ENCODE results near the gene ID1.
"Not testable (repeated sequence)": the region's sequence is repeated elsewhere in the genome, so short reads cannot be mapped to it uniquely, and the experiment has no call there.

The ID1 gene

GRCh38 chr20:31573555-31574321 lies 31.4 kb upstream of the ID1 start:
- no peak for DNase-seq

DNA sequence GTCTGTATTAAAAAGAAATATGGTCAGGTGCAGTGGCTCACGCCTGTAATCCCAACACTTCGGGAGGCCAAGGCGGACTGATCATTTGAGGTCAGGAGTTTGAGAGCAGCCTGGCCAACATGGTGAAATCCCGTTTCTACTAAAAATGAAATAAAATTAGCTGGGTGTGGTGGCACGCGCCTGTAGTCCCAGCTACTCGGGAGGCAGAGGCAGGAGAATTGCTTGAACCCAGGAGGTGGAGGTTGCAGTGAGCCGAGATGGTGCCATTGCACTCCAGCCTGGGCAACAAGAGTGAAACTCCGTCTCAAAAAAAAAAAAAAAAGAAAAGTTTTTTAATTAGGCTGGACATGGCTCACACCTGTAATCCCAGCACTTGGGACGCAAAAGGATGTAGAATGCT lies 30.1 kb upstream of the ID1 start:
- not testable (repeated sequence) for DNase-seq

- no peak for DNase-seq
Observed at GRCh38 chr20:31576751-31577150, 28.3 kb upstream of the ID1 start.

- no peak for DNase-seq
Observed at GRCh38 chr20:31577194-31577593, 27.9 kb upstream of the ID1 start.

GRCh38 chr20:31578448-31579138 lies 26.5 kb upstream of the ID1 start:
- no peak for DNase-seq

- DNase-seq: no peak
Observed at GRCh38 chr20:31579245-31579644, 25.8 kb upstream of the ID1 start.

DNA sequence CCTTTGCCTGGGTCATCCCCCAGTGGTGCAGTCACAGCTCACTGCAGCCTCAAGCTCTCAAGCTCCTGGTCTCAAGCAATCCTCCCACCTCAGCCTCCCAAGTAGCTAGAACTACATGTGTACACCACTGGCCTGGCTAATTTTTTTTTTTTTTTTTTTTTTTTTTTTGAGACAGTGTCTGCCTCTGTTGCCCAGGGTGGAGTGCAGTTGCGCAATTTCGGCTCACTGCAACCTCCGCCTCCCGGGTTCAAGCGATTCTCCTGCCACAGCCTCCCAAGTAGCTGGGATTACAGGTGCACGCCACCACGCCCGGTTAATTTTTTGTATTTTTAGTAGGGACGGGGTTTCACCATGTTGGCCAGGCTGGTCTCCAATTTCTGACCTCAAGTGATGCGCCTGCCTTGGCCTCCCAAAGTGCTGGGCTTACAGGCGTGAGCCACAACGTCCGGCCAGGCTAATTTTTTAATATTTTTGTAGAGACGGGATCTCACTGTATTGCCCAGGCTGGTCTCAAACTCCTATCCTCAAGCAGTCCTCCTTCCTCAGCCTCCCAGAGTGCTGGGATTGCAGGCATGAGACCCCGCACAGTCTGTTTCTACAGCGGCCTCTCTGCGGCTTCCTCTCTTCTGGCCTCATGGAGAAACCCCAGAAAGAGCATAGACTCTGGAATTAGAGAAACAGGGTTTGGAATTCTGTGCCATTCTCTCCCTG lies 25.0 kb upstream of the ID1 start:
- not testable (repeated sequence) for DNase-seq

DNA sequence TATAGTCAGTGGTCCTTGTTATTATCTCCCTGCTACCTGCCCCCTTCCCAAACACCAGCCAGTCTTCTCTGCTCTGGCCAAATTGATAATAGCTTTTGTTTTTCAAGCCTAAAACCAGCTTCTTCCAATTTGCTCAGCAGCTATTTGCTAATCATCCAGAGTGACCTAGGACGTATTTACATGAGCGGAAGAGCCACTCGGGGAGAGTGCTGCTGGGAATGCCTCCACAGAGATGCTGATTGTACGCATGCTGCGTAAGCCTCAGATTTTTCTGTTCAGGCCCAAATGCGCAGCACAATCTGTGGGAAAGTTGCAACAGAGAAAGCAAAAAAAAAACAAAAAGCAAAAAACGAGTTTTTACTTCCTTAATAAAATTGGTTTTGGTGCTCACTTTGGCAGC lies 24.4 kb upstream of the ID1 start:
- no peak for DNase-seq

DNA sequence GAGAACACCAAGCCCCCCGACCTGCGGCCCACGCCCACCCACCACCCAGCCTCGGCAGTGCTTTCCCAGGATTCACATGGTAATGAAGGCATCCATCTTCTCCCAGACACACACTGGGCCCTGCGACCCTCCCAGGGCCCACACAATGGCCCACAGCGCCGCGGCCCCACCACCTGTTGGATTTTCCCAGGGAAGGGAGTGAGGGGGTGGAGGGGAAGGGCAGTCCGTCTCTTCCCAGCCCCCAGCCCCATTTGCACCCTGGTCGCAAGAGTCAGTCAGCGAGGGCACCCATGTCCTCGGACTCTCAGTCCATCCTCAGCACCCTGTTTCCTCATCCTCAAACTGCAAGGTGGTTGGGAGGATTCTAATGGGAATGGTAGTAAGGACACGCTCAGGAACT lies 23.7 kb upstream of the ID1 start:
- no peak for DNase-seq

GRCh38 chr20:31587545-31588389 lies 17.3 kb upstream of the ID1 start:
- no peak for DNase-seq

GRCh38 chr20:31590717-31591225 lies 14.3 kb upstream of the ID1 start:
- no peak for DNase-seq

- DNase-seq: peak; percentile 55
Observed at GRCh38 chr20:31593221-31594001, 11.7 kb upstream of the ID1 start.

DNA sequence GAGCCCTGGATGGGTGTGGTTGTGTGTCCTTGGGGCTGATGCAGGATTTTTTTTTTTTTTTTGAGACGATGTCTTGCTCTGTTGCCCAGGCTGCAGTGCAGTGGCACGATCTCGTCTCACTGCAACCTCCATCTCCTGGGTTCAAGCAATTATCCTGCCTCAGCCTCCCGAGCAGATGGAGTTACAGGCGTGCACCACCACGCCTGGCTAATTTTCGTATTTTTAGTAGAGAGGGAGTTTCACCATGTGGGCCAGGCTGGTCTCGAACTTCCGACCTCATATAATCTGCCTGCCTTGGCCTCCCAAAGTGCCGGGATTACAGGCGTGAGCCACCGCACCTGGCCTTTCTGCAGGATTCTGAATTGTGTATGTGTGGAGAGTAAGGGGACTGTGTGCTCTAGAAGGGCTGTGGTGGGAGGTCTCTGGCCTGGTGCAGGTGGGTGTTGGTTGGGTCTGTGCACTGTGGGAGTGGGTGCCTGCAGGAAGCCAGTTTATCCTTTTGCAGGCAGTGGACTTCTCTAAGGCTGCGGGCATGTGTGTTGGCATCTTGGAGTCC lies 11.0 kb upstream of the ID1 start:
- no peak for DNase-seq

DNA sequence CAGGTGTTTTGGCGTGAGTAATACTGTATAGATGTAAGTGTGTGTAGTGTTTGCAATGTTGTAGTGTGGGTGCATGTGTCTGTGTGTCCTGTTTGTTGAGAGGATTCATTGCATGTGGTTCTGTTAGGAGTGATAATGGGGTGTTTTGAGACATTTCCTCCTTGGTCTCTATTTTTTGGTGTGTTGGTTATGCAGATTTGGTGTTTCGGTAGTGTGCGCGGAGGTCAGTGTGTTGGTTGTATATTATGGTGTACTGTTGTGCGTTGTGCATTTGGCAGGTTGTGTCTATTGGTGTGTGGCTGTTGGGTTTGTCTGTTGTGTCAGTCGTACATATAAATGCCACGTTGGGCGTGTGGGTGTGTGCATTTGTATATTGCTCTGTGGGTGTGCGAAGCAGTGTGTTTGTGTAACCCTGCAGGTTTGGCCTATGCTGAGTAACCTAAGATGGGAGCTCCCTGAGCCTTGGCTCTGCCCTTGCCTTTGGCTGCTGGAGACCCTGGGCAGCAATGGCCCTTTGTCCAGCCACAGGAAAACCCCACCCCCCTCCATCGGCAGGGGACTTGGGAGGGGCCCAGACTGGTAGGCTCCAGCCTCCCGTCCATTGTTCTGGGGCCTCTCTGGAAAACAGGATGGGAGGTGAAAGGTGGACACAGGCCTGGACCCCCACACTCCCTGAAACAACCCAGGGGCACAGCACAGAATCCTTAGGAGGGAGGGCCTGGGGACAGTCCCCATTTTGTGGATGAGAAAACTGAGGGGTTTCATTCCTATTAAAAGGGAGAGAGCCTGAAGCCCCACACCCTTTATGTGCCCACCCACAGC lies 10.3 kb upstream of the ID1 start:
- DNase-seq: no peak

- DNase-seq: no peak
Observed at GRCh38 chr20:31595380-31595653, 9.8 kb upstream of the ID1 start.

GRCh38 chr20:31595654-31596411 lies 9.3 kb upstream of the ID1 start:
- peak; percentile 13 for DNase-seq

DNA sequence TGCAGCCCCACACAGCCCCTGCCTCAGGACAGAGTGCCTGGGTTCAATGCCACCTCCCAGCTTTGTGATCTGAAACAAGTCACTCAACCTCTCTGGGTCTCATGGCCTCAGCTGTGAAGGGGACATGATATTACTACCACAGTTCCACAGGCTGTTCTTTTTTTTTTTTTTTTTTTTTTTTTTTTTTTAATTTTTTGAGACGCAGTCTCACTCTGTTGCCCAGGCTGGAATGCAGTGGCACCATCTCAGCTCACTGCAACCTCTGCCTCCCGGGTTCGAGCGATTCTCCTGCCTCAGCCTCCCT lies 8.7 kb upstream of the ID1 start:
- not testable (repeated sequence) for DNase-seq

DNA sequence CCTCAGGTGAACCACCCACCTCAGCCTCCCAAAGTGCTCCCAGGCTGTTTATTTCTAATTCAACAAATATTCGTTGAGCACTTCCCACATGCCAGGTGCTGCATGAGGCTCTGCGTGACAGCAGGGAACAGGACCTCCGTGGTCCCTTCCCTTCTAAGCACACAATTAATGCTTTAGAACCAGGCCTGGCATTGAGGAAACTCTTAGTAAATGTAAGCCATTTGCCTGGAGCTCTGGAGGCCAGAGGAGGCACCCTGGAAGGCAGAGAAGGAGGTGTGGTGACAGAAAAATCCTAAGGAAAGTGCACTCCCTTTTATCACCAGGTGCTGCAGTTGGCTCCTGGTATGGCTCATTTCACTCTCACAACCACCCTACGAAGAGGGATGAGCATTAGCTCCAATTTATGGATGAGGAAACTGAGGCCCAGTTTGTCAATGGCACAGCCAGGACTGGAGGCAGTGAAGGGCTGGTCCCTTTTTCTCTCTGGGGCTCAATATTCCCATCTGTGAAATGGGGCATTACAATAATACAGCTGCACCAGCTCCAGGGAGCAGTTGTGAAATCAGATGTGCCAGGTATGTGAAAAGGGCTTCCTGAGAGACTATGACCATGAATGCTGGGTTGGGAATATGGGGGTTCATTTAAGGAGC lies 8.1 kb upstream of the ID1 start:
- DNase-seq: no peak

GRCh38 chr20:31597481-31597855 lies 7.6 kb upstream of the ID1 start:
- DNase-seq: no peak

DNA sequence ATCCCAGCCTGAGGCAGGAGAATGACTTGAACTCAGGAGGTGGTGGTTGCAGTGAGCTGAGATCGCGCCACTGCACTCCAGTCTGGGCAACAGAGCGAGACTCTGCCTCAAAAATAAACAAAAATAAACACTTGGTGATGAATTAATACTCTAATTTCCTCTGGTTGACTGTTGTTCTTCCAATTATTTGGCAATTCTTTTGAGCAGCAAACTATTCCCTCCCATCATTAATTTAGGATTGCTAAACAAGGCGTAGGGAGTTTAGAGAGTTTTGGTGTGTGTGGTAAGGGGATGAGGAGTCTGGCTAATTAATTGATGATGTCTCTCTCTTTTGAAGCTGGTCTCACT lies 2.7 kb upstream of the ID1 start:
- no peak for DNase-seq
